ENCODE results near the gene LAMA3. TPM values are rescaled to one million over a fixed set of nuclear protein-coding genes. Genes with fewer than 3 reads are reported as not detected.

LAMA3 gene
- total RNA-seq, 2 donors from 2014 or later, result 5.0 to 6.4 TPM

DNA sequence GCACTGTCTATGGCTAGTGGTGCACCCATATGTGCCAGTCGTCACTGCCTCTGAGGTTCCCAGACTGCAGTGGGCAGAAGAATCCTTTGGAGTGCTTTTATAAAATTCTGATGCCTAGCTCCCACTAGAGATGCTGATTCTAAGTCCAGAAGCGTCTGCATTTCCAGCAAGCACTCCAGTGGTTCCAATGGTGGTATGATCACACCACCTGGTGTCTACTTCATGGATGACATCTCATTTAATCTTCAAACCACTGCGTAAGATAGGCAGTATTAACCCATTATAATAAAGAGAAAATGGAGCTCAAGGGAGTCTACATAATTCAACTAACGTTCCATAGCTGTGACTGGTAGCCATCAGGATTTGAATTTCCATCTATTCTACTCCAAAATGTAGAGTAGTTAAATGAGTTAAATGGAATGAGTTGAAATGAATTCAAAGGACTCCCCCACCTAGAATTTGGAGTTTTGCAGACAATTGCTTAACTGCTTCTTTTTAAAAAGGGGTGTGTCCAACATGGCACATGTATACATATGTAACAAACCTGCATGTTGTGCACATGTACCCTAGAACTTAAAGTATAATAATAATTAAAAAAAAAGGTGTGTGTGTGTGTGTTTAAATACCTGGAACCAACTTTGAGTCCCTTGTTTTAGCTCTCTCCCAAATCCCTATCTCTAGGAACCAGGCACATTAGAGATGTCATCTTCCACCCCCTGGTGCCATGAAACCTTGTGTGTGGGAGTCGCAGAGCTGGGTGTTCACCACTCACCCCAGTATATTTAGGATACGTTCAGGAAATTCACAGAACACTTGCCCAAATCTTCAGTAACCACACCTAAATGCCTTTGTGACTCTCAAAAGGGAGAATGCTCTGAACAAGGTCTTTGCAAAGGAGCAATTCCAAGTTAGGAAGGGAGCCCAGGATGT is 14.1 kb downstream of the LAMA3 start:
- no peaks in the 10 kb centered on the region for H3K27me3 ChIP-seq
- peak in 1 of 2 donors; percentile 67 for TF ChIP-seq CTCF (IDR thresholded peaks at IDR 0.05)
- H3K4me1 ChIP-seq, result no peaks in the 10 kb centered on the region
- DNase-seq (ENCODE audit: low spot score), result no peak
- H3K27ac ChIP-seq, result no peak overlapping the region
- no peaks in the 10 kb centered on the region for H3K36me3 ChIP-seq
- H3K4me3 ChIP-seq, result no peak overlapping the region
- peaks cover 0 to 5% of the 10 kb centered on the region in 2 donors for H3K9me3 ChIP-seq

- H3K27ac ChIP-seq, result no peak overlapping the region
- H3K36me3 ChIP-seq, result no peaks in the 10 kb centered on the region
- no peak for TF ChIP-seq CTCF (IDR thresholded peaks at IDR 0.05)
- no peaks in the 10 kb centered on the region for H3K4me1 ChIP-seq
- no peak for DNase-seq (ENCODE audit: low spot score)
- H3K9me3 ChIP-seq, result peaks cover 0 to 5% of the 10 kb centered on the region in 2 donors
- H3K4me3 ChIP-seq, result no peak overlapping the region
- no peaks in the 10 kb centered on the region for H3K27me3 ChIP-seq
Observed at GRCh38 chr18:23703987-23704384, 14.7 kb downstream of the LAMA3 start.

- Histone ChIP-seq H3K27ac (no peak overlapping the region), H3K9me3 (peaks cover 0 to 5% of the 10 kb centered on the region in 2 donors), H3K4me1 (no peaks in the 10 kb centered on the region), H3K27me3 (no peaks in the 10 kb centered on the region), H3K4me3 (no peak overlapping the region), H3K36me3 (no peaks in the 10 kb centered on the region)
- no peak for DNase-seq (ENCODE audit: low spot score)
- TF ChIP-seq CTCF (IDR thresholded peaks at IDR 0.05), result no peak
Observed at GRCh38 chr18:23704806-23705205, 15.6 kb downstream of the LAMA3 start.

DNA sequence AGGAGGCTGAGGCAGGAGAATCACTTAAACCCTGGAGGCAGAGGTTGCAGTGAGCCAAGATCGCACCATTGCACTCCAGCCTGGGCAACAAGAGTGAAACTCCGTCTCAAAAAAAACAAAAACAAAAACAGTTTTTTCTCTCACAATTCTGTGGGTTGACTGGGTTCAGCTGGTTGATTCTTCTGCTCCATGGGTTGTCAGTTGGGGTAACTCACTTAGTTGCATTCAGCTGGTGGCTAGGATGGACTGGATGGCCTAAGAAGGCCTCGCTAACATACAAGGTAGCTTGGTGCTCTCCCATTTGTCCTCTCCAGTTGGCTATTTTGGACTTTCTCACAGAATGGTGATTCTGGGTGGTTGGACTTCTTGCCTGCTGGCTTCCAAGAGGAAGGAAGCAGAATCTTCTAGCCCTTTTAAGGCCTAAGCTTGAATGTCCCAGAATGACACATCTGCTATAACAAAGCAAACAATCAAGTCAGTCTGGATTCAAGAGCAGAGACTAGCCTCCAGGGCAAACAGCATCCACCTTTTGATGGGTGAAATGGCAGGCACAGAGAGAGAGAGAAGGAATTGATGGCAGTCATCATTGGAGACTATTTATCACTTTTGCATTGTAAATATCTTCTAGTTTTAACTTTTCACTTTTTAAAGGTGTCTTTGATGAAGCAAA is 17.9 kb downstream of the LAMA3 start:
- peaks cover 0 to 5% of the 10 kb centered on the region in 2 donors for H3K9me3 ChIP-seq
- no peaks in the 10 kb centered on the region for H3K27me3 ChIP-seq
- H3K36me3 ChIP-seq, result no peaks in the 10 kb centered on the region
- TF ChIP-seq CTCF (IDR thresholded peaks at IDR 0.05), result no peak
- H3K27ac ChIP-seq, result no peak overlapping the region
- H3K4me1 ChIP-seq, result no peaks in the 10 kb centered on the region
- DNase-seq (ENCODE audit: low spot score), result no peak
- no peak overlapping the region for H3K4me3 ChIP-seq

DNA sequence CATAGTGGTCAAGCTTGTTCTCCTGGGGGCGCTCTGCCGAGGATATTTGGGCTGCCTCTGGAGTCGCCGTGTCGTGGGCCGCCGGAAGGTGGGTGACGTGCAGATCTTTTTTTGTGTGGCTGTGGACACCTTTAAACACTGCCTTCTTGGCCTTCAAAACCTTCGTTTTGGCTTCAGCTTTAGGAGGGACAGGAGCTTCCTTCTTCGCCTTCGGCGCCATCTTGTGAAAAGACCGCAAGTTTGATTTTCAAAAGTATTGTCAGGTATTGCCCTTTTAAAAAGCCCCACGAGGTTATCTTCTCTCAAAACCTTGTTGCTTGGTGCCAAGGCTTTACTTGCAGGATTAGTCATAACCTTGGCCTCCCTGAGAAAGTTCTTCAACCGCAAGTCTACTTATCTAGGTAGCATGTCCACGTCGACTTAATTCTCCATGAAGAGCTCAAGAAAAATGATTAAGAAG is 20.8 kb downstream of the LAMA3 start:
- Histone ChIP-seq H3K4me3 (no peak overlapping the region), H3K36me3 (no peaks in the 10 kb centered on the region), H3K4me1 (no peaks in the 10 kb centered on the region), H3K9me3 (peaks cover 0 to 5% of the 10 kb centered on the region in 2 donors), H3K27me3 (no peaks in the 10 kb centered on the region), H3K27ac (no peak overlapping the region)
- DNase-seq (ENCODE audit: low spot score), result no peak
- no peak for TF ChIP-seq CTCF (IDR thresholded peaks at IDR 0.05)

Data from right atrium auricular region (tissue), 2 donors.